ENCODE data around the gene SEPTIN10.
"Not testable (repeated sequence)": the region's sequence is repeated elsewhere in the genome, so short reads cannot be mapped to it uniquely, and the experiment has no call there.

Gene SEPTIN10

GRCh38 chr2:109645412-109646184 is 31.8 kb upstream of the SEPTIN10 start:
- Histone ChIP-seq H3K27me3 (replicated peaks) (no peaks in the 10 kb centered on the region), H3K4me3 (ENCODE audit: low read depth, low read length) (no peak overlapping the region), H3K27ac (no peak overlapping the region), H3K36me3 (replicated peaks) (no peaks in the 10 kb centered on the region)
- in situ Hi-C loops (cut with HindIII; ENCODE audit: low pct_ligation_motif_present, low sequenced_read_pairs): no loop called here
- no peak for TF ChIP-seq CTCF (IDR thresholded peaks at IDR 0.05; ENCODE audit: low read depth, low read length, missing control alignments)
- no peak for DNase-seq

GRCh38 chr2:109644571-109645275 is 31.0 kb upstream of the SEPTIN10 start:
- H3K27me3 ChIP-seq (replicated peaks): no peaks in the 10 kb centered on the region
- no peaks in the 10 kb centered on the region for H3K36me3 ChIP-seq (replicated peaks)
- H3K27ac ChIP-seq: no peak overlapping the region
- no peak overlapping the region for H3K4me3 ChIP-seq (ENCODE audit: low read depth, low read length)
- in situ Hi-C loops (cut with HindIII; ENCODE audit: low pct_ligation_motif_present, low sequenced_read_pairs): no loop called here
- no peak for DNase-seq
- TF ChIP-seq CTCF (IDR thresholded peaks at IDR 0.05; ENCODE audit: low read depth, low read length, missing control alignments): no peak

- H3K27ac ChIP-seq; H3K36me3 ChIP-seq (replicated peaks); DNase-seq; in situ Hi-C loops (cut with HindIII; ENCODE audit: low pct_ligation_motif_present, low sequenced_read_pairs); H3K27me3 ChIP-seq (replicated peaks); H3K4me3 ChIP-seq (ENCODE audit: low read depth, low read length): not testable (repeated sequence)
Measured at GRCh38 chr2:109640000-109640399, 26.2 kb upstream of the SEPTIN10 start.

GRCh38 chr2:109638795-109639194 is 25.0 kb upstream of the SEPTIN10 start:
- no peaks in the 10 kb centered on the region for H3K27me3 ChIP-seq (replicated peaks)
- no peak for TF ChIP-seq CTCF (IDR thresholded peaks at IDR 0.05; ENCODE audit: low read depth, low read length, missing control alignments)
- no peak overlapping the region for H3K27ac ChIP-seq
- no peaks in the 10 kb centered on the region for H3K36me3 ChIP-seq (replicated peaks)
- no peak overlapping the region for H3K4me3 ChIP-seq (ENCODE audit: low read depth, low read length)
- in situ Hi-C loops (cut with HindIII; ENCODE audit: low pct_ligation_motif_present, low sequenced_read_pairs): no loop called here
- peak; percentile 12 for DNase-seq

GRCh38 chr2:109637749-109638570 is 24.2 kb upstream of the SEPTIN10 start:
- TF ChIP-seq CTCF (IDR thresholded peaks at IDR 0.05; ENCODE audit: low read depth, low read length, missing control alignments): no peak
- in situ Hi-C loops (cut with HindIII; ENCODE audit: low pct_ligation_motif_present, low sequenced_read_pairs): no loop called here
- no peaks in the 10 kb centered on the region for H3K27me3 ChIP-seq (replicated peaks)

GRCh38 chr2:109636317-109636716 is 22.6 kb upstream of the SEPTIN10 start:
- no peak for TF ChIP-seq CTCF (IDR thresholded peaks at IDR 0.05; ENCODE audit: low read depth, low read length, missing control alignments)
- Histone ChIP-seq H3K27ac (no peak overlapping the region), H3K36me3 (replicated peaks) (no peaks in the 10 kb centered on the region), H3K27me3 (replicated peaks) (no peaks in the 10 kb centered on the region), H3K4me3 (ENCODE audit: low read depth, low read length) (no peak overlapping the region)
- no peak for DNase-seq
- in situ Hi-C loops (cut with HindIII; ENCODE audit: low pct_ligation_motif_present, low sequenced_read_pairs): no loop called here

More at GRCh38 chr2:109637749-109638570, 24.2 kb upstream of the SEPTIN10 start:
- H3K36me3 ChIP-seq (replicated peaks): no peaks in the 10 kb centered on the region
- peak; percentile 32 for DNase-seq
- H3K27ac ChIP-seq: no peak overlapping the region
- no peak overlapping the region for H3K4me3 ChIP-seq (ENCODE audit: low read depth, low read length)
